ENCODE measurements around the gene WRAP53. TPM values are rescaled to one million over a fixed set of nuclear protein-coding genes. Genes with fewer than 3 reads are reported as not detected.

WRAP53 gene
- total RNA-seq, 1 donor from 2014 or later: 8.3 TPM

DNA sequence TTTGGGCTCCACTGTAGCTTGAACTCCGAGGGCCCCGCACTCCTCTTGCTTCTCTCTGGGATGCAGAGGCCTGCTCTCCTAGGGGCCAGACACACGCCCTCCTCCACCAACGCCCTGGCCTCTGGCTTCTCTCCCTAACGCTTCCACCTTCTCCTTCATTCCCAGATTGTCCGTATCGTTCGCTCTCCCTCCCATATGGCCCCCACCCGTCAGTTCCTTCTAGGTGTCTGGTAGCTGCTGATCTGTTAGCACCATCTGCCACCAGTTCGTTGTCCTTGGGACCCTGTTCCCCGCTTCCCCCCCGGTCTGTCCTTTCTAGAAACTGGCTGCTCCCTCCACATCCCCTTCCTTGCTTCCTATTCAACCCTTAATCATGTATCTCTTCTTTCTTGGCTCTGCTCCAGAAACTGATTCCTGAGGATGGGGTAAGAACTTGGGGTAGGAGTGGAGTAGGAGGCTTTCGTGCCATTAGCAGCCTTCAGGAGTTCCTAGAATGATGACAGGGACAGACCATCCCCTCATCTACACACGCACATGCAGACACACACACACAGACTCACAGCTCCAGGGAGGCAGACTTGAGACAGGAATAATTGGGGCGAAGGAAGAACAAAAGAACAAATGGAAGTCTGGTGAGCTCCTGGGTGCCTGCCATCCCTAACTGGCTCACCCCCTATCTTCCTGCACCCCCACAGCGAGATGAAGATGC is 33.3 kb upstream of the WRAP53 start:
- Histone ChIP-seq H3K27me3 (ENCODE audit: low read depth) (peaks cover 26% of the 10 kb centered on the region), H3K36me3 (no peaks in the 10 kb centered on the region), H3K4me3 (no peak overlapping the region), H3K9me3 (no peaks in the 10 kb centered on the region), H3K27ac (no peak overlapping the region), H3K4me1 (peaks cover 20% of the 10 kb centered on the region)
- ATAC-seq: no peak
- DNase-seq: no peak
- intact Hi-C loops (cut with DNase I): no loop called here
- TF ChIP-seq, protein P1, sequence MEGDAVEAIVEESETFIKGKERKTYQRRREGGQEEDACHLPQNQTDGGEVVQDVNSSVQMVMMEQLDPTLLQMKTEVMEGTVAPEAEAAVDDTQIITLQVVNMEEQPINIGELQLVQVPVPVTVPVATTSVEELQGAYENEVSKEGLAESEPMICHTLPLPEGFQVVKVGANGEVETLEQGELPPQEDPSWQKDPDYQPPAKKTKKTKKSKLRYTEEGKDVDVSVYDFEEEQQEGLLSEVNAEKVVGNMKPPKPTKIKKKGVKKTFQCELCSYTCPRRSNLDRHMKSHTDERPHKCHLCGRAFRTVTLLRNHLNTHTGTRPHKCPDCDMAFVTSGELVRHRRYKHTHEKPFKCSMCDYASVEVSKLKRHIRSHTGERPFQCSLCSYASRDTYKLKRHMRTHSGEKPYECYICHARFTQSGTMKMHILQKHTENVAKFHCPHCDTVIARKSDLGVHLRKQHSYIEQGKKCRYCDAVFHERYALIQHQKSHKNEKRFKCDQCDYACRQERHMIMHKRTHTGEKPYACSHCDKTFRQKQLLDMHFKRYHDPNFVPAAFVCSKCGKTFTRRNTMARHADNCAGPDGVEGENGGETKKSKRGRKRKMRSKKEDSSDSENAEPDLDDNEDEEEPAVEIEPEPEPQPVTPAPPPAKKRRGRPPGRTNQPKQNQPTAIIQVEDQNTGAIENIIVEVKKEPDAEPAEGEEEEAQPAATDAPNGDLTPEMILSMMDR (IDR thresholded peaks at IDR 0.05): no peak

DNA sequence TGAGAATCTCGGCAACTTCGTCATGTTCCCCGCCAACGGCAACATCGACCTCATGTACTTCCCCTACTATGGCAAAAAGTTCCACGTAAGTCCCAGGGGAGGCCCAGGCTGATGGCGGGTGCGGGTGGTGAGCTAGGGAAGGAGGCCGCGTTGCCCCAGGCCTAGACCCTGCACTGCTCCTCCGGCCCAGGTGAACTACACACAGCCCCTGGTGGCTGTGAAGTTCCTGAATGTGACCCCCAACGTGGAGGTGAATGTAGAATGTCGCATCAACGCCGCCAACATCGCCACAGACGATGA is 32.8 kb upstream of the WRAP53 start:
- DNase-seq (no peak), ATAC-seq (no peak)
- no peaks in the 10 kb centered on the region for H3K9me3 ChIP-seq
- intact Hi-C loops (cut with DNase I): no loop called here
- peaks cover 15% of the 10 kb centered on the region for H3K4me1 ChIP-seq
- H3K36me3 ChIP-seq: no peaks in the 10 kb centered on the region
- no peak overlapping the region for H3K4me3 ChIP-seq
- H3K27ac ChIP-seq: no peak overlapping the region
- H3K27me3 ChIP-seq (ENCODE audit: low read depth): peaks cover 21% of the 10 kb centered on the region
- TF ChIP-seq, protein P1 (IDR thresholded peaks at IDR 0.05): no peak

DNA sequence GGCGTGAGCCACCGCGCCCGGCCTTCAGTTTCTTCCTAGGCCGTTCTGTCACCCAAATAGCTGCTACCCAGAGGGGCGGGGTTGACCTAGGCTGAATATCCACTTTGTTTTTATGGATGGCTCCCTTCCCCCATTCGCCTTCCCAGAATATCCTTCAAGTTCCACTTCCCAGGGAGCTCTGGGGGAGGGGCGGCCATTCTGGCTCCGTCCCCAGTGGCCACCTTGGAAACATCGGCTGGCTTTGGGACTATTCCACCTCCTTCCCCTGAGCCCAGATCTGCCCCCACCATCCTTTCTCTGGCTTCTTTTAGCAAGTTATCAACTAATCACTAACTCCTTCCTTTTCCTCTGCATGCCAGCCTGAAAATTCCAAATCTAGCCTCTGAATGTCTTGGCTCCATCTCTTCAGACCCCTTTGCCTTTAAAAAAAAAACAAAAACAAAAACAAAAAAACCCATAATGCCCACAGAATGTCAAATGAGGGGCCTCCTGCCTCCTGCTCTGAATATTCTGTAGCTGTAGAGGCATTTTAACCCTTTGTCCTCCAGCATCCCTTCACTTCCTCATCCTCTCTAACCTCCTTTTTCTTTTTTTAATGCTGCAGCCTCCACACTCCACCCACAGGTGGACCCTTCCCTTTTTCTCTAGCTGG is 31.2 kb upstream of the WRAP53 start:
- no peak overlapping the region for H3K4me3 ChIP-seq
- no peaks in the 10 kb centered on the region for H3K9me3 ChIP-seq
- intact Hi-C loops (cut with DNase I): no loop called here
- DNase-seq (no peak), ATAC-seq (peak in 1 of 2 donors; percentile 14)
- peaks cover 7% of the 10 kb centered on the region for H3K27me3 ChIP-seq (ENCODE audit: low read depth)
- no peaks in the 10 kb centered on the region for H3K4me1 ChIP-seq
- TF ChIP-seq, protein P1 (IDR thresholded peaks at IDR 0.05): no peak
- no peak overlapping the region for H3K27ac ChIP-seq
- no peaks in the 10 kb centered on the region for H3K36me3 ChIP-seq

DNA sequence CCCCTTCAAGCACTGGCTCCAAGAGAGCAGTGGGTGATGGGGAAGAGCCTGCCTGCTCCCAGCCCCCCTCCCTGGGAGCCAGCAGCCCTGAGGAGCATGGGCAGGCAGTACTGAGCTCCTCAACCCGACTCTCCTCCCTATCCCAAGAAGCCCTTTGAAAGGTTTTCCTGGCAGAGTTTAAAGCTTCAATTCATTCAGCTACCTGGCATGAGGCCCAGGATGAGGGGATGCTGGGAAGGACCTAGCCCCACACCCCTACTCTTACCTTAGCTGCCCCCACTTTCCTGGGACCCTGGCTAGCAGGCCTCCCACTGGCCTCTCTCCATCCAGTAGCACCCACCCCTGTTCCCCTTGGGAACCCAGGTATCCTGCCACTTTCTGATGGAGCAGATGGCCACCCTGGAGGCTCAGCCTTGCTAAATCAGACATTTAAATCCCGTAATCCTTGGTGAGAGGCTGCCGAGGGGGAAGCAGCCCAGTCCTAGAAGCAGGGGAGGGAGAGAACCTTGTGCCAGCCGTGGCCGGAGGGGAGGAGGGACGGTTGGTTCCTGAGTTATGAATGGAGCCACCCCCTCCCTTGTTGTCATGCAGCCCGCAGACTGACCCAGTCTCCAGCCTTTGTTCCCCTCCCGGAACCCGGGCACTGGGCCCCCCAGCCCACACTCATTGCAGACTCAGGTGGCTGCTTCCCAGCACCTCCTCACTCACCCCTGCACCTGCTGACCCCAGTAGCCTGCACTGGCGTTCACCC is 20.4 kb upstream of the WRAP53 start:
- no peaks in the 10 kb centered on the region for H3K9me3 ChIP-seq
- ATAC-seq (peak; percentile 11 to 13), DNase-seq (no peak)
- intact Hi-C loops (cut with DNase I): no loop called here
- peaks cover 69% of the 10 kb centered on the region for H3K36me3 ChIP-seq
- TF ChIP-seq, protein P1 (IDR thresholded peaks at IDR 0.05): no peak
- no peaks in the 10 kb centered on the region for H3K4me1 ChIP-seq
- H3K4me3 ChIP-seq: no peak overlapping the region
- no peak overlapping the region for H3K27ac ChIP-seq
- no peaks in the 10 kb centered on the region for H3K27me3 ChIP-seq (ENCODE audit: low read depth)

DNA sequence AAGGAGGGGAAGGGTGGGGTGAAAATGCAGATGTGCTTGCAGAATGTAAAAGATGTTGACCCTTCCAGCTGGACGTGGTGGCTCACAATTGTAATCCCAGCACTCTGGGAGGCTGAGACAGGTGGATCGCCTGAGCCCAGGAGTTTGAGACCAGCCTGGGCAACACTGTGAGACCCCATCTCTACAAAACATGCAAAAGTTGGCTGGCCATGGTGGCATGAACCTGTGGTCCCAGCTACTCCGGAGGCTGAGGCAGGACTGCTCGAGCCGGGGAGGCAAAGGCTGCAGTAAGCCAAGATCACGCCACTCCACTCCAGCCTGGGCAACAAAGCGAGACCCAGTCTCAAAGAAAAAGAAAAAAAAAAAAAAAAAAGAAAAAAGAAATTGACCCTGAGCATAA is 19.8 kb upstream of the WRAP53 start:
- Histone ChIP-seq H3K27me3 (ENCODE audit: low read depth) (no peaks in the 10 kb centered on the region), H3K27ac (no peak overlapping the region), H3K4me1 (no peaks in the 10 kb centered on the region), H3K36me3 (peaks cover 75% of the 10 kb centered on the region), H3K4me3 (no peak overlapping the region), H3K9me3 (peaks cover 4% of the 10 kb centered on the region)
- TF ChIP-seq, protein P1 (IDR thresholded peaks at IDR 0.05): no peak
- ATAC-seq: no peak
- DNase-seq: no peak
- intact Hi-C loops (cut with DNase I): no loop called here
